Transverse colon (tissue), 4 donors: Measurements from ENCODE around the gene ZNF226. TPM values are rescaled to one million over a fixed set of nuclear protein-coding genes. Genes with fewer than 3 reads are reported as not detected.
A peak's percentile ranks its signal among the peaks of the same experiment; 100 is the strongest.
"Not testable (repeated sequence)": the region's sequence is repeated elsewhere in the genome, so short reads cannot be mapped to it uniquely, and the experiment has no call there.

Source experiments
- DNase-seq: peaks from one replicate; pipeline ENCODE4 v3.0.0-alpha.2; 2019
- H3K27ac ChIP-seq, 4 donors: fragments of 200-600 bp; sonication (generic); 2 replicates each; pipeline ENCODE4 v1.5.1; 2016 to 2018; ENCODE audit warnings: inconsistent platforms in 4 of 4
- H3K27me3 ChIP-seq: fragments of 200-600 bp; sonication (generic); 2 replicates; pipeline ENCODE4 v1.5.1; 2017; ENCODE audit warnings: inconsistent platforms
- H3K36me3 ChIP-seq, 4 donors: fragments of 200-600 bp; sonication (generic); 2 replicates each; pipeline ENCODE4 v1.5.1; 2017 to 2019; ENCODE audit warnings: inconsistent platforms in 4 of 4
- H3K4me1 ChIP-seq, 4 donors: fragments of 200-600 bp; sonication (generic); 2 replicates each; pipeline ENCODE4 v1.5.1; 2017 to 2020; ENCODE audit warnings: inconsistent platforms in 4 of 4
- H3K4me3 ChIP-seq, 4 donors: fragments of 200-600 bp; sonication (generic); 1 replicate in 1 of 4; 2 replicates in 3 of 4; pipeline versions ENCODE4 v1.5.1 to v1.6.1; 2017 to 2019; ENCODE audit warnings: inconsistent platforms in 4 of 4
- H3K9me3 ChIP-seq, 2 donors: fragments of 200-600 bp; sonication (generic); 2 replicates each; pipeline ENCODE4 v1.5.1; 2017 to 2019; ENCODE audit warnings: inconsistent platforms in 2 of 2
- EP300 ChIP-seq: sonication (generic); formaldehyde crosslinking; IDR thresholded peaks from one replicate; pipeline ENCODE4 v1.6.1; 2017; ENCODE audit warnings: antibody characterized with exemption, low read depth
- POLR2A ChIP-seq: fragments of 450-650 bp; IDR thresholded peaks from one replicate; pipeline ENCODE4 v1.6.1; 2016; ENCODE audit warnings: antibody characterized with exemption, mild to moderate bottlenecking, moderate library complexity
- POLR2AphosphoS5 ChIP-seq, 3 donors: sonication (generic); formaldehyde crosslinking; IDR thresholded peaks; one replicate each; pipeline ENCODE4 v1.6.1; 2016; ENCODE audit warnings: antibody characterized with exemption in 3 of 3
- WGBS, 2 donors: methylation state at CpG; one replicate each; pipeline ENCODE4 v1.1.5; 2018; ENCODE audit warnings: low coverage in 1 of 2; 5-methylcytosine and 5-hydroxymethylcytosine counted together
- in situ Hi-C, 4 donors: fragments of 200-750 bp; cut with MboI; loops; one replicate each; pipeline versions ENCODE4 v1.15.0 to v1.15.1; 2017; ENCODE audit warnings: low sequenced_read_pairs in 3 of 4, low pct_ligation_motif_present in 1 of 4, low pct_unique_long_range_greater_than_20kb in 1 of 4
- intact Hi-C: fragments of 100-400 bp; cut with DNase I; formaldehyde crosslinking; loops from one replicate; pipeline ENCODE4 v1.15.1; 2023; ENCODE audit warnings: low total_unique reads
- total RNA-seq, 4 donors: library from RNA; depleted of rRNA; stranded (reverse); fragments of >200 nt; gene quantifications; one replicate each; pipeline ENCODE4 v1.1.0, GENCODE V29; 2016
- TF ChIP-seq, protein P1 (sequence below), 5 experiments: fragments of 200-600 bp in 3 of 5; fragments of 450-650 bp in 2 of 5; sonication (generic) in 3 of 5; IDR thresholded peaks; 1 replicate in 2 of 5; 2 replicates in 3 of 5; pipeline ENCODE4 v1.5.1; 2016 to 2017; ENCODE audit warnings: antibody characterized with exemption in 5 of 5, inconsistent platforms in 3 of 5, mild to moderate bottlenecking in 2 of 5, moderate library complexity in 1 of 5

ZNF226 gene
- total RNA-seq, result 10 to 100 TPM in 3 of 4 donors, 1 to 10 TPM in 1; 4.1 to 27.1 (median 23.9) TPM

DNA sequence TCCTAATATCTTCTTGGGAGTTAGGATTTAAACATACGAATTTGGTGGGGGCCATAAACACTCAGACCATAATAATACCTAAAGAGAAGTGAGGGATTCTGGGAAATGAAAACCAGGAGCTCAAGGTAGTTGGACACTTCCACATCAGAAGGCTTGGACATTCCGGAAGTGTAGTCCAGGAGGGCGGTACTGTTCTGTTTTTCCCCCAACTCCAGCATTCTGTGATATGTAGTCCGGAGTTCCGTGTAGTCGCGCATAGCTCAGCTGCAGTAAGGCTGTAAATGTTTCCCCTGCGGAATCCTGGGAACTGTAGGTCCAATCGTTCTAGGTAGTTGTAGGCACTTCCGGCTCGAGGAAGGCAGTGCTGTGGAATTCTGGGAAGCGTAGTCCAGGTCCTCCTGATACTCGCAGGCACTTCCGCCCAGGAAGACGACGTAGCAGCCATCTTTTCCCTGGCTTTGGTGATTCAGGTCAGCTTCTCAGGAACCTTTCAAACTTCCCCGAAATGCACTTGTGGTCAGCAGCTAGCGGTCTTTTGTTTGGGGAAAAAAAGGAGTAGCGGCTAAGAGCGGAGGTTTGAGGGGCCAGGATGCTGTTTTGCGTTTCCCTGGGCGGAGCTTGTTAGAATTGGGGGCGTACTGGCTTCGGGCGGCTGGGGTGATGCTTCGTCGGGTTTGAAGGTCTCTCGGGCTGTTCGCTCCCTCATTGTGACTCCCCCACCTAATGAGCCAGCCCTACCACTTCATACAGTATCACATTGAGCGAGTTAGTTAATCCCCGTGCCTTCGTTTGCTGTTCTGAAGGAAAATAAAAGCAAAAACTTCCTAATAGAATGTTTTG is at the start of gene ZNF226:
Gene ZNF226, plus strand, starts transcription at position 428 of the 840 bp plus-strand sequence. CDS start 4,981 bp downstream, outside the sequence.
- H3K36me3 ChIP-seq, result peaks cover 0 to 33% (median 17%) of the 10 kb centered on the region in 4 donors
- 0 to 1% methylated on average over 3 to 32 of the region's 32 CpGs for WGBS, 2 donors
- peak; percentile 91 for DNase-seq
- H3K9me3 ChIP-seq, result peaks cover 33 to 37% of the 10 kb centered on the region in 2 donors
- H3K27me3 ChIP-seq, result no peaks in the 10 kb centered on the region
- intact Hi-C loops, result loop anchor here (10.0 kb wide), 1 partner anchor 60 kb away; no protein-coding TSS in a partner anchor
- in situ Hi-C loops, result no loop called here
- H3K27ac ChIP-seq, result peak within 1 kb of the TSS; percentile 77 to 86 (median 85)
- peak within 1 kb of the TSS; percentile 60 to 84 (median 78) for H3K4me3 ChIP-seq
- peaks cover 5 to 14% (median 8%) of the 10 kb centered on the region in 4 donors for H3K4me1 ChIP-seq
- TF ChIP-seq POLR2A (peak; percentile 26), POLR2AphosphoS5 (IDR thresholded peaks at IDR 0.05) (peak; percentile 67 to 85 (median 76)), EP300 (no peak)
- TF ChIP-seq, protein P1, sequence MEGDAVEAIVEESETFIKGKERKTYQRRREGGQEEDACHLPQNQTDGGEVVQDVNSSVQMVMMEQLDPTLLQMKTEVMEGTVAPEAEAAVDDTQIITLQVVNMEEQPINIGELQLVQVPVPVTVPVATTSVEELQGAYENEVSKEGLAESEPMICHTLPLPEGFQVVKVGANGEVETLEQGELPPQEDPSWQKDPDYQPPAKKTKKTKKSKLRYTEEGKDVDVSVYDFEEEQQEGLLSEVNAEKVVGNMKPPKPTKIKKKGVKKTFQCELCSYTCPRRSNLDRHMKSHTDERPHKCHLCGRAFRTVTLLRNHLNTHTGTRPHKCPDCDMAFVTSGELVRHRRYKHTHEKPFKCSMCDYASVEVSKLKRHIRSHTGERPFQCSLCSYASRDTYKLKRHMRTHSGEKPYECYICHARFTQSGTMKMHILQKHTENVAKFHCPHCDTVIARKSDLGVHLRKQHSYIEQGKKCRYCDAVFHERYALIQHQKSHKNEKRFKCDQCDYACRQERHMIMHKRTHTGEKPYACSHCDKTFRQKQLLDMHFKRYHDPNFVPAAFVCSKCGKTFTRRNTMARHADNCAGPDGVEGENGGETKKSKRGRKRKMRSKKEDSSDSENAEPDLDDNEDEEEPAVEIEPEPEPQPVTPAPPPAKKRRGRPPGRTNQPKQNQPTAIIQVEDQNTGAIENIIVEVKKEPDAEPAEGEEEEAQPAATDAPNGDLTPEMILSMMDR (IDR thresholded peaks at IDR 0.05), result no peak

DNA sequence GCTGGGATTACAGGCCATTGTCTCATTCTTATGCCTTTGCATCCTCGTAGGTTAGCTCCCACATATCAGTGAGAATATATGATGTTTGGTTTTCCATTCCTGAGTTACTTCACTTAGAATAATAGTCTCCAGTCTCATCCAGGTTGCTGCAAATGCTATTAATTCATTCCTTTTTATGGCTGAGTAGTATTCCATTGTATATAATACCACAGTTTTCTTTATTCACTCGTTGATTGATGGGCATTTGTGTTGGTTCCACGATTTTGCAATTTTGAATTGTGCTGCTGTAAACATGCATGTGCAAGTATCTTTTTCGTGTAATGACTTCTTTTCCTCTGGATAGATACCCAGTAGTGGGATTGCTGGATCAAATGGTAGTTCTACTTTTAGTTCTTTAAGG is 43.7 kb upstream of the ZNF226 start:
- H3K27ac ChIP-seq, in situ Hi-C loops, H3K4me1 ChIP-seq, intact Hi-C loops, H3K4me3 ChIP-seq, H3K27me3 ChIP-seq, DNase-seq: not testable (repeated sequence)
- Histone ChIP-seq H3K36me3 (peaks cover 0 to 90% (median 35%) of the 10 kb centered on the region in 4 donors), H3K9me3 (peaks cover 21 to 36% of the 10 kb centered on the region in 2 donors)
- 91 to 100% methylated on average over 4 of the region's 4 CpGs for WGBS, 2 donors

DNA sequence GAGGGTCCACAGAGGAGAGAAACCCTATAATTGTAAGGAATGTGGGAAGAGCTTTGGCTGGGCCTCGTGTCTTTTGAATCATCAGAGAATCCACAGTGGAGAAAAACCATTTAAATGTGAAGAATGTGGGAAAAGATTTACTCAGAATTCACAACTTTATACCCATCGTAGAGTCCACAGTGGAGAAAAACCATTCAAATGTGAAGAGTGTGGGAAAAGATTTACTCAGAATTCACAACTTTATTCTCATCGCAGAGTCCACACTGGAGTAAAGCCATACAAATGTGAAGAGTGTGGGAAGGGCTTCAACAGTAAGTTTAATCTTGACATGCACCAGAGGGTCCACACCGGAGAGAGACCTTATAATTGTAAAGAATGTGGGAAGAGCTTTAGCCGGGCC is 32.9 kb upstream of the ZNF226 start:
- in situ Hi-C loops, result no loop called here
- Histone ChIP-seq H3K36me3 (peaks cover under 1 to 51% (median 22%) of the 10 kb centered on the region in 4 donors), H3K9me3 (peaks cover 27 to 53% of the 10 kb centered on the region in 2 donors), H3K27me3 (no peaks in the 10 kb centered on the region), H3K4me3 (no peak overlapping the region), H3K4me1 (no peaks in the 10 kb centered on the region), H3K27ac (no peak overlapping the region)
- 85 to 95% methylated on average over 5 of the region's 5 CpGs for WGBS, 2 donors
- TF ChIP-seq POLR2AphosphoS5 (IDR thresholded peaks at IDR 0.05) (no peak), POLR2A (no peak), EP300 (no peak)
- TF ChIP-seq, protein P1 (IDR thresholded peaks at IDR 0.05), result no peak
- DNase-seq, result no peak
- intact Hi-C loops, result no loop called here

DNA sequence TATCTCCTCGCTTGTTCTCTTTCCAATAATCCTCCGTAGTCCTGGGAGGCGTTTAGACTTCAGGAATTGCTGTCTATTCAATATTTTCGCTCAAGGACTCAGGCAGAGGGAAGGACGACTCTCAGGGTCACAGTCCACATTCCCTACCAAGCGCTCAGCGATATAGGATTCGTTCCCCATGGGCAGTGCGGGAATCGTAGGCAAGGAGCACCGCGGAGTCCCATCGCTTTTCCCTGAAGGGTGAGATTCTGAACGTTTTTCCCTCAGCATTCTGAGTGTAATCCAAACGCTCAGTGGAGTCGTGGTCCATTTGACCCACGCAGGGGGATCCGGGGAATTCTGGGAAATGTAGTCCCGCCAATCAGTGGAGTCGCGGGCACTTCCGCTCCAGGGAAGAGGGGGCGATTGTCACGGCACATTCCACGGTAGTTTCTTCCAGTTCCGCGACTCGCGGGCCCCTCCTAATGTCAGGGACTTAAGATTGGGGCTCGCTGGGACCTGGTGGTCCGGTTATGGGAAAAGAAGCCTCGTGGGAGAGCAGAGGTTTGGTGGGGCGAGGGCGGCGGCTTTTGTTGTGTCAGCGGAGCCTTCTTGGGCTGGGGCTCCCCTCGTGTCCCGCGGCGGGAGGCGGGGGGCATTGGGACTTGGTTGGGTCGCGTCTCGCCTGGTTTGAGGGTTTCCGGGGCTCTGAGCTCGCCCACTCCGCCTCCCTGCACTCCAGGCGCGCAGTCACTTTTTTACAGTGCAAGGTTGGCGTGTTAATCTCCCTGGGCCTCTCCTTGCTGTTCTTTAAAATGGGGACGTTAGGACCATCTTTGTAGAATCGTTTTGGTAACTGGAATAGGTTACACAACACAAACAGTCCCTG is 23.5 kb upstream of the ZNF226 start, which contains the start of gene ZNF234:
Gene ZNF234, plus strand, starts transcription at position 364 of the 868 bp plus-strand sequence. CDS start 3,079 bp downstream, outside the sequence.
- in situ Hi-C loops, result no loop called here
- no peaks in the 10 kb centered on the region for H3K27me3 ChIP-seq
- intact Hi-C loops, result no loop called here
- peak within 1 kb of the TSS; percentile 63 to 97 (median 72) for H3K4me3 ChIP-seq
- H3K9me3 ChIP-seq, result no peaks in the 10 kb centered on the region
- TF ChIP-seq, protein P1 (IDR thresholded peaks at IDR 0.05), result no peak
- TF ChIP-seq EP300 (no peak), POLR2AphosphoS5 (IDR thresholded peaks at IDR 0.05) (peak; percentile 22 to 66 (median 33)), POLR2A (peak; percentile 24)
- peak within 1 kb of the TSS; percentile 78 to 84 (median 80) for H3K27ac ChIP-seq
- 0 to 5% methylated on average over 7 to 52 of the region's 52 CpGs for WGBS, 2 donors
- peak; percentile 80 for DNase-seq
- peaks cover 9 to 15% (median 13%) of the 10 kb centered on the region in 4 donors for H3K4me1 ChIP-seq
- peaks cover 0 to 18% (median 2%) of the 10 kb centered on the region in 4 donors for H3K36me3 ChIP-seq
